GM12801 (cell line): ENCODE results near the gene SPRED1.
A peak's percentile ranks its signal among the peaks of the same experiment; 100 is the strongest.

ENCODE experiments used
- CTCF ChIP-seq: IDR thresholded peaks from one replicate; pipeline ENCODE4 v1.5.1; 2011; ENCODE audit warnings: control low read depth; ENCODE audit not compliant: insufficient read length; ENCODE audit errors: extremely low read depth

The SPRED1 gene

GRCh38 chr15:38389924-38390542 lies 137.4 kb downstream of the SPRED1 start:
- TF ChIP-seq CTCF = peak; percentile 68

- TF ChIP-seq CTCF = no peak
These were observed 138.6 kb downstream of the SPRED1 start for GRCh38 chr15:38391191-38391590.

- TF ChIP-seq CTCF = no peak
These were observed 145.5 kb downstream of the SPRED1 start for GRCh38 chr15:38398134-38398533.

GRCh38 chr15:38401106-38401505 lies 148.5 kb downstream of the SPRED1 start:
- no peak for TF ChIP-seq CTCF

- no peak for TF ChIP-seq CTCF
These were observed 149.1 kb downstream of the SPRED1 start for GRCh38 chr15:38401701-38402100.

- no peak for TF ChIP-seq CTCF
These were observed 153.8 kb downstream of the SPRED1 start for GRCh38 chr15:38406436-38406835.
